Neural cell (in vitro differentiated cells): ENCODE data around the gene NDUFS7. TPM values are rescaled to one million over a fixed set of nuclear protein-coding genes. Genes with fewer than 3 reads are reported as not detected.

ENCODE experiments used
- H2AFZ ChIP-seq: fragments of 200-600, 300-800 bp; sonication (generic), shearing (Covaris generic); 2 replicates; pipeline ENCODE4 v1.6.0; 2014; ENCODE audit warnings: low read depth, mild to moderate bottlenecking, antibody characterized with exemption, low read length, moderate library complexity
- H3F3A ChIP-seq: fragments of 200-600 bp; shearing (Covaris generic); 2 replicates; pipeline ENCODE4 v1.6.1; 2016; ENCODE audit warnings: mild to moderate bottlenecking, moderate library complexity, mixed read lengths, antibody characterized with exemption, low read length; ENCODE audit not compliant: insufficient read depth, poor library complexity, severe bottlenecking
- H3K27ac ChIP-seq: fragments of 200-600, 300-800 bp; sonication (generic), shearing (Covaris generic); 2 replicates; pipeline ENCODE4 v1.5.1; 2014; ENCODE audit warnings: mild to moderate bottlenecking, low read length, moderate library complexity
- H3K27me3 ChIP-seq: fragments of 300-800, 200-600 bp; sonication (generic), shearing (Covaris generic); 2 replicates; pipeline ENCODE4 v1.6.0; 2014; ENCODE audit warnings: mild to moderate bottlenecking, low read depth, low read length, moderate library complexity; ENCODE audit not compliant: insufficient read depth
- H3K36me3 ChIP-seq: fragments of 300-800, 200-600 bp; sonication (generic), shearing (Covaris generic); 2 replicates; pipeline ENCODE4 v1.5.1; 2014; ENCODE audit warnings: mild to moderate bottlenecking, antibody characterized with exemption, low read length, moderate library complexity; ENCODE audit not compliant: insufficient read depth
- H3K4me2 ChIP-seq: fragments of 300-800, 200-600 bp; sonication (generic), shearing (Covaris generic); 2 replicates; pipeline ENCODE4 v1.6.0; 2014; ENCODE audit warnings: mild to moderate bottlenecking, low read length
- H3K4me3 ChIP-seq: fragments of 300-800, 200-600 bp; sonication (generic), shearing (Covaris generic); 2 replicates; pipeline ENCODE4 v1.5.1; 2014; ENCODE audit warnings: mild to moderate bottlenecking, low read length, moderate library complexity
- H3K79me2 ChIP-seq: fragments of 200-600 bp; shearing (Covaris generic); replicated peaks from 2 replicates; pipeline ENCODE4 v1.6.0; 2014; ENCODE audit warnings: mild to moderate bottlenecking, low read length, moderate library complexity; ENCODE audit not compliant: insufficient read depth
- H3K9ac ChIP-seq: fragments of 300-800, 200-600 bp; sonication (generic), shearing (Covaris generic); 2 replicates; pipeline ENCODE4 v1.6.1; 2016; ENCODE audit warnings: mild to moderate bottlenecking, low read length, mixed read lengths
- H3K9me2 ChIP-seq: fragments of 200-600 bp; shearing (Covaris generic); 2 replicates; pipeline ENCODE4 v1.6.1; 2016; ENCODE audit warnings: mild to moderate bottlenecking, low read length, mixed read lengths; ENCODE audit not compliant: insufficient read depth
- H3K9me3 ChIP-seq: fragments of 200-600, 300-800 bp; sonication (generic), shearing (Covaris generic); 2 replicates; pipeline ENCODE4 v1.6.1; 2016; ENCODE audit warnings: mild to moderate bottlenecking, mixed run types, low read length, moderate library complexity, mixed read lengths
- H4K20me1 ChIP-seq: fragments of 200-600 bp; shearing (Covaris generic); 2 replicates; pipeline ENCODE4 v1.6.1; 2016; ENCODE audit warnings: mild to moderate bottlenecking, mixed run types; ENCODE audit not compliant: insufficient read depth
- EP300 ChIP-seq: fragments of 450-650 bp; conservative IDR thresholded peaks from 2 replicates; pipeline ENCODE4 v1.6.1; 2014; ENCODE audit warnings: antibody characterized with exemption, mild to moderate bottlenecking, moderate library complexity; ENCODE audit not compliant: poor library complexity, severe bottlenecking
- EZH2 ChIP-seq: fragments of 200-600, 300-800 bp; shearing (Covaris generic), sonication (generic); IDR thresholded peaks from 2 replicates; pipeline ENCODE4 v1.6.1; 2014; ENCODE audit warnings: antibody characterized with exemption, low read length, borderline replicate concordance, mild to moderate bottlenecking; ENCODE audit not compliant: insufficient read depth, poor library complexity, severe bottlenecking
- MXI1 ChIP-seq: fragments of 450-650 bp; conservative IDR thresholded peaks from 2 replicates; pipeline ENCODE4 v1.6.1; 2014; ENCODE audit warnings: antibody characterized with exemption, mild to moderate bottlenecking; ENCODE audit not compliant: poor library complexity, severe bottlenecking
- POLR2AphosphoS5 ChIP-seq: IDR thresholded peaks from 2 replicates; pipeline ENCODE4 v1.6.1; 2012
- RAD21 ChIP-seq: fragments of 450-650 bp; conservative IDR thresholded peaks from 2 replicates; pipeline ENCODE4 v1.6.1; 2014; ENCODE audit warnings: antibody characterized with exemption, mild to moderate bottlenecking, moderate library complexity
- SMC3 ChIP-seq: fragments of 450-650 bp; conservative IDR thresholded peaks from 2 replicates; pipeline ENCODE4 v1.6.1; 2014; ENCODE audit warnings: antibody characterized with exemption, mild to moderate bottlenecking, moderate library complexity; ENCODE audit not compliant: poor library complexity
- TAF1 ChIP-seq: IDR thresholded peaks from 2 replicates; pipeline ENCODE4 v1.6.1; 2012; ENCODE audit warnings: low read depth
- polyA plus RNA-seq: library from polyadenylated mRNA; depleted of rRNA; stranded (reverse); fragments of >200 nt; gene quantifications from 2 replicates; pipeline ENCODE4 v1.2.3, GENCODE V29; 2014
- TF ChIP-seq, protein P1 (sequence below): fragments of 450-650 bp; IDR thresholded peaks from 2 replicates; pipeline ENCODE4 v1.5.1; 2014; ENCODE audit warnings: antibody characterized with exemption, mild to moderate bottlenecking, moderate library complexity; ENCODE audit not compliant: poor library complexity, severe bottlenecking
- TF ChIP-seq, protein P2 (sequence below): IDR thresholded peaks from 2 replicates; pipeline ENCODE4 v1.6.1; 2012; ENCODE audit warnings: borderline replicate concordance

Gene NDUFS7
- polyA plus RNA-seq, 1 donor from 2014 or later, result 196 TPM

- H3K27ac ChIP-seq, result peak overlapping the region; percentile 68
- H3K79me2 ChIP-seq, result peaks cover 5% of the 10 kb centered on the region
- H4K20me1 ChIP-seq, result no peaks in the 10 kb centered on the region
- no peaks in the 10 kb centered on the region for H3K9me2 ChIP-seq
- peak overlapping the region; percentile 37 for H2AFZ ChIP-seq
- no peaks in the 10 kb centered on the region for H3K27me3 ChIP-seq
- no peaks in the 10 kb centered on the region for H3F3A ChIP-seq
- TF ChIP-seq SMC3, result no peak
- TF ChIP-seq POLR2AphosphoS5, result peak; percentile 6
- TF ChIP-seq EZH2, result no peak
- TF ChIP-seq RAD21, result no peak
- no peak for TF ChIP-seq EP300
- TF ChIP-seq, protein P1, sequence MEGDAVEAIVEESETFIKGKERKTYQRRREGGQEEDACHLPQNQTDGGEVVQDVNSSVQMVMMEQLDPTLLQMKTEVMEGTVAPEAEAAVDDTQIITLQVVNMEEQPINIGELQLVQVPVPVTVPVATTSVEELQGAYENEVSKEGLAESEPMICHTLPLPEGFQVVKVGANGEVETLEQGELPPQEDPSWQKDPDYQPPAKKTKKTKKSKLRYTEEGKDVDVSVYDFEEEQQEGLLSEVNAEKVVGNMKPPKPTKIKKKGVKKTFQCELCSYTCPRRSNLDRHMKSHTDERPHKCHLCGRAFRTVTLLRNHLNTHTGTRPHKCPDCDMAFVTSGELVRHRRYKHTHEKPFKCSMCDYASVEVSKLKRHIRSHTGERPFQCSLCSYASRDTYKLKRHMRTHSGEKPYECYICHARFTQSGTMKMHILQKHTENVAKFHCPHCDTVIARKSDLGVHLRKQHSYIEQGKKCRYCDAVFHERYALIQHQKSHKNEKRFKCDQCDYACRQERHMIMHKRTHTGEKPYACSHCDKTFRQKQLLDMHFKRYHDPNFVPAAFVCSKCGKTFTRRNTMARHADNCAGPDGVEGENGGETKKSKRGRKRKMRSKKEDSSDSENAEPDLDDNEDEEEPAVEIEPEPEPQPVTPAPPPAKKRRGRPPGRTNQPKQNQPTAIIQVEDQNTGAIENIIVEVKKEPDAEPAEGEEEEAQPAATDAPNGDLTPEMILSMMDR, result no peak
- TF ChIP-seq, protein P2, sequence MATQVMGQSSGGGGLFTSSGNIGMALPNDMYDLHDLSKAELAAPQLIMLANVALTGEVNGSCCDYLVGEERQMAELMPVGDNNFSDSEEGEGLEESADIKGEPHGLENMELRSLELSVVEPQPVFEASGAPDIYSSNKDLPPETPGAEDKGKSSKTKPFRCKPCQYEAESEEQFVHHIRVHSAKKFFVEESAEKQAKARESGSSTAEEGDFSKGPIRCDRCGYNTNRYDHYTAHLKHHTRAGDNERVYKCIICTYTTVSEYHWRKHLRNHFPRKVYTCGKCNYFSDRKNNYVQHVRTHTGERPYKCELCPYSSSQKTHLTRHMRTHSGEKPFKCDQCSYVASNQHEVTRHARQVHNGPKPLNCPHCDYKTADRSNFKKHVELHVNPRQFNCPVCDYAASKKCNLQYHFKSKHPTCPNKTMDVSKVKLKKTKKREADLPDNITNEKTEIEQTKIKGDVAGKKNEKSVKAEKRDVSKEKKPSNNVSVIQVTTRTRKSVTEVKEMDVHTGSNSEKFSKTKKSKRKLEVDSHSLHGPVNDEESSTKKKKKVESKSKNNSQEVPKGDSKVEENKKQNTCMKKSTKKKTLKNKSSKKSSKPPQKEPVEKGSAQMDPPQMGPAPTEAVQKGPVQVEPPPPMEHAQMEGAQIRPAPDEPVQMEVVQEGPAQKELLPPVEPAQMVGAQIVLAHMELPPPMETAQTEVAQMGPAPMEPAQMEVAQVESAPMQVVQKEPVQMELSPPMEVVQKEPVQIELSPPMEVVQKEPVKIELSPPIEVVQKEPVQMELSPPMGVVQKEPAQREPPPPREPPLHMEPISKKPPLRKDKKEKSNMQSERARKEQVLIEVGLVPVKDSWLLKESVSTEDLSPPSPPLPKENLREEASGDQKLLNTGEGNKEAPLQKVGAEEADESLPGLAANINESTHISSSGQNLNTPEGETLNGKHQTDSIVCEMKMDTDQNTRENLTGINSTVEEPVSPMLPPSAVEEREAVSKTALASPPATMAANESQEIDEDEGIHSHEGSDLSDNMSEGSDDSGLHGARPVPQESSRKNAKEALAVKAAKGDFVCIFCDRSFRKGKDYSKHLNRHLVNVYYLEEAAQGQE, result peak; percentile 46
- no peak for TF ChIP-seq MXI1
- H3K9ac ChIP-seq, result peak overlapping the region; percentile 52
- no peak overlapping the region for H3K4me3 ChIP-seq
- no peaks in the 10 kb centered on the region for H3K36me3 ChIP-seq
- H3K9me3 ChIP-seq, result no peaks in the 10 kb centered on the region
- no peak overlapping the region for H3K4me2 ChIP-seq
These were observed 32.3 kb upstream of the NDUFS7 start for GRCh38 chr19:1351381-1351851.

DNA sequence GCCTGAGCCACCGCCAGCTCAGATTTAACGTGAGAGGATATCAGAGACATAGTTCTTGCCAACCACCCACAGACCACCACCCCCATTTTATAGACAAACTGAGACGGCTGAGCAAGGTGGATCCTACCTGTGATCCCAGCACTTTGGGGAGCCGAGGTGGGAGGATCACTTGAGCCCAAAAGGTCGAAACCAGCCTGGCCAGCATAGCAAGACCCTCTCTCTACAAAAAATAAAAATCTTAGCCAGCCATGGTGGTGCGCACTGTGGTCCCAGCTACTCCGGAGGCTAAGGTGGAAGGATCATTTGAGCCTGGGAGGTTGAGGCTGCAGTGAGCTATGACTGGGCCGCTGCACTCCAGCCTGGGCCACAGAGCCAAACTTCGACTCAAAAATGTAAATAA lies 30.6 kb upstream of the NDUFS7 start:
- H3K9me2 ChIP-seq, result no peaks in the 10 kb centered on the region
- H3K9me3 ChIP-seq, result no peaks in the 10 kb centered on the region
- no peak overlapping the region for H3K27ac ChIP-seq
- no peak overlapping the region for H3K9ac ChIP-seq
- no peak overlapping the region for H2AFZ ChIP-seq
- H3K4me2 ChIP-seq, result no peak overlapping the region
- H3K27me3 ChIP-seq, result no peaks in the 10 kb centered on the region
- no peaks in the 10 kb centered on the region for H3K36me3 ChIP-seq
- no peak overlapping the region for H3K4me3 ChIP-seq
- TF ChIP-seq TAF1, result no peak
- TF ChIP-seq, protein P1, result no peak
- TF ChIP-seq POLR2AphosphoS5, result no peak
- TF ChIP-seq MXI1, result no peak
- no peaks in the 10 kb centered on the region for H4K20me1 ChIP-seq
- no peaks in the 10 kb centered on the region for H3F3A ChIP-seq
- H3K79me2 ChIP-seq, result peaks cover 5% of the 10 kb centered on the region
